Stomach (tissue), 9 donors: Measurements from ENCODE around the gene CTIF. TPM values are rescaled to one million over a fixed set of nuclear protein-coding genes. Genes with fewer than 3 reads are reported as not detected.

ENCODE experiments used
- DNase-seq, 2 donors: peaks; one replicate each; pipeline versions ENCODE4 v3.0.0 to v3.0.0-alpha.2; 2013 to 2019
- H3K27ac ChIP-seq, 5 donors: fragments of 200-600 bp in 4 of 5; sonication (generic) in 4 of 5; one replicate each; pipeline ENCODE4 v1.5.1; 2013 to 2019; ENCODE audit warnings: mild to moderate bottlenecking in 1 of 5, moderate library complexity in 1 of 5
- H3K27me3 ChIP-seq, 3 donors: fragments of 200-600 bp; sonication (generic); one replicate each; pipeline ENCODE4 v1.5.1; 2017 to 2019; ENCODE audit warnings: mixed run types in 1 of 3
- H3K36me3 ChIP-seq, 4 donors: fragments of 200-600 bp; sonication (generic); 1 replicate in 3 of 4; 2 replicates in 1 of 4; pipeline ENCODE4 v1.5.1; 2016 to 2019
- H3K4me1 ChIP-seq, 4 donors: fragments of 200-600 bp; sonication (generic); one replicate each; pipeline ENCODE4 v1.5.1; 2016 to 2019
- H3K4me3 ChIP-seq, 4 donors: fragments of 200-600 bp; sonication (generic) in 3 of 4; one replicate each; pipeline ENCODE4 v1.5.1; 2016 to 2019; ENCODE audit warnings: mild to moderate bottlenecking in 1 of 4
- H3K9me3 ChIP-seq, 4 donors: fragments of 200-600 bp; sonication (generic); one replicate each; pipeline ENCODE4 v1.5.1; 2016 to 2019
- EP300 ChIP-seq: sonication (generic); formaldehyde crosslinking; IDR thresholded peaks from one replicate; pipeline ENCODE4 v1.6.1; 2017; ENCODE audit warnings: antibody characterized with exemption
- POLR2A ChIP-seq, 4 donors: fragments of 450-650 bp; IDR thresholded peaks; one replicate each; pipeline ENCODE4 v1.6.1; 2016; ENCODE audit warnings: antibody characterized with exemption in 4 of 4, control low read depth in 2 of 4, mild to moderate bottlenecking in 1 of 4, moderate library complexity in 1 of 4
- POLR2AphosphoS5 ChIP-seq, 3 donors: sonication (generic); formaldehyde crosslinking; IDR thresholded peaks; one replicate each; pipeline ENCODE4 v1.6.1; 2016; ENCODE audit warnings: antibody characterized with exemption in 3 of 3
- WGBS, 5 donors: extraction: QIAGEN DNeasy Blood & Tissue Kit in 3 of 5; methylation state at CpG; one replicate each; pipeline versions ENCODE4 v1.1.5 to v1.1.7; 2013 to 2018; 5-methylcytosine and 5-hydroxymethylcytosine counted together
- intact Hi-C: fragments of 100-400 bp; cut with DNase I; formaldehyde crosslinking; loops from one replicate; pipeline ENCODE4 v1.15.1; 2023; ENCODE audit warnings: low total_unique reads
- polyA plus RNA-seq, 3 donors: library from polyadenylated mRNA; stranded (reverse); fragments of 200-250 nt; gene quantifications; one replicate each; pipeline ENCODE4 v1.2.3, GENCODE V29; 2013
- total RNA-seq, 5 donors: library from RNA; depleted of rRNA; stranded (reverse); fragments of >200 nt; gene quantifications; one replicate each; pipeline versions ENCODE4 v1.1.0 to v1.2.3, GENCODE V29; 2014 to 2016
- TF ChIP-seq, protein P1 (sequence below), 7 experiments: fragments of 450-650 bp in 4 of 7; fragments of 200-600 bp in 3 of 7; sonication (generic) in 3 of 7; IDR thresholded peaks; one replicate each; pipeline ENCODE4 v1.5.1; 2016 to 2019; ENCODE audit warnings: antibody characterized with exemption in 7 of 7, control low read depth in 2 of 7, mild to moderate bottlenecking in 1 of 7
- donor health status: healthy with polysubstance abuse.
- donor health status: Bipolar disorder and iron deficiency.
- donor health status: healthy.

CTIF gene
- total and polyA plus RNA-seq, 8 donors: 16.3 to 105 (median 30.3) TPM

GRCh38 chr18:48723837-48724236 is 185.0 kb downstream of the CTIF start:
- H3K4me1 ChIP-seq: peaks cover 0 to 5% (median 0%) of the 10 kb centered on the region in 4 donors
- 84 to 97% (median 92%) methylated on average over 2 of the region's 2 CpGs for WGBS, 5 donors
- H3K36me3 ChIP-seq: peaks cover 0 to 15% (median 3%) of the 10 kb centered on the region in 4 donors
- TF ChIP-seq, protein P1, sequence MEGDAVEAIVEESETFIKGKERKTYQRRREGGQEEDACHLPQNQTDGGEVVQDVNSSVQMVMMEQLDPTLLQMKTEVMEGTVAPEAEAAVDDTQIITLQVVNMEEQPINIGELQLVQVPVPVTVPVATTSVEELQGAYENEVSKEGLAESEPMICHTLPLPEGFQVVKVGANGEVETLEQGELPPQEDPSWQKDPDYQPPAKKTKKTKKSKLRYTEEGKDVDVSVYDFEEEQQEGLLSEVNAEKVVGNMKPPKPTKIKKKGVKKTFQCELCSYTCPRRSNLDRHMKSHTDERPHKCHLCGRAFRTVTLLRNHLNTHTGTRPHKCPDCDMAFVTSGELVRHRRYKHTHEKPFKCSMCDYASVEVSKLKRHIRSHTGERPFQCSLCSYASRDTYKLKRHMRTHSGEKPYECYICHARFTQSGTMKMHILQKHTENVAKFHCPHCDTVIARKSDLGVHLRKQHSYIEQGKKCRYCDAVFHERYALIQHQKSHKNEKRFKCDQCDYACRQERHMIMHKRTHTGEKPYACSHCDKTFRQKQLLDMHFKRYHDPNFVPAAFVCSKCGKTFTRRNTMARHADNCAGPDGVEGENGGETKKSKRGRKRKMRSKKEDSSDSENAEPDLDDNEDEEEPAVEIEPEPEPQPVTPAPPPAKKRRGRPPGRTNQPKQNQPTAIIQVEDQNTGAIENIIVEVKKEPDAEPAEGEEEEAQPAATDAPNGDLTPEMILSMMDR (IDR thresholded peaks at IDR 0.05): no peak
- no peak for TF ChIP-seq POLR2A (IDR thresholded peaks at IDR 0.05)
- TF ChIP-seq POLR2AphosphoS5 (IDR thresholded peaks at IDR 0.05): no peak
- no peak for TF ChIP-seq EP300
- peaks cover 0 to 8% (median 0%) of the 10 kb centered on the region in 4 donors for H3K9me3 ChIP-seq
- H3K27ac ChIP-seq: no peak overlapping the region
- DNase-seq: no peak
- H3K4me3 ChIP-seq: no peak overlapping the region
- intact Hi-C loops: no loop called here
- H3K27me3 ChIP-seq: no peaks in the 10 kb centered on the region

- peaks cover 0 to 8% (median 0%) of the 10 kb centered on the region in 4 donors for H3K9me3 ChIP-seq
- 87 to 97% (median 92%) methylated on average over 4 of the region's 4 CpGs for WGBS, 5 donors
- TF ChIP-seq, protein P1 (IDR thresholded peaks at IDR 0.05): no peak
- no peak for TF ChIP-seq POLR2A (IDR thresholded peaks at IDR 0.05)
- TF ChIP-seq POLR2AphosphoS5 (IDR thresholded peaks at IDR 0.05): no peak
- TF ChIP-seq EP300: no peak
Measured at GRCh38 chr18:48724442-48724841, 185.6 kb downstream of the CTIF start.

DNA sequence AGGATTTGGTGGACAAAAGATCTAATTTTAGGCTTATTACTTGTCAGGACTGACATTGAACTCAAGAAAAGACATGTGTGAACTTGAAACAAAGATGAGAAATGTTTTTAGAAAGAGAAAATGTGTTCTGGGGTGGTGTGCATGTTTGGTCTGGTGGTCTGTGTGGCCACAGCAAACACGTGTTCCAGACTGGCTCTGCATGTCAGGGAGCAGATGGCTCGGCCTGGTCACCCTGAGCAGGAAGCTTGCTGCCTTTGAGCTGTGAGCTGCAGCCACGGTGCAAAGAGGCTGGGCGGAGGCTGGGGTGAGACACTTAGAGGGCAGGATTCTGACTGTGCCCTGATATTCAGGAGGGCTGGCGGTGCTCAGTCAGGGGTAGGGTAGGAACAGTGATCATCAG is 186.1 kb downstream of the CTIF start:
- Histone ChIP-seq H3K4me1 (peaks cover 0 to 4% (median 0%) of the 10 kb centered on the region in 4 donors), H3K27me3 (no peaks in the 10 kb centered on the region), H3K9me3 (peaks cover 0 to 8% (median 0%) of the 10 kb centered on the region in 4 donors), H3K27ac (no peak overlapping the region), H3K4me3 (no peak overlapping the region), H3K36me3 (peaks cover 0 to 11% (median 0%) of the 10 kb centered on the region in 4 donors)
- no peak for DNase-seq
- TF ChIP-seq, protein P1 (IDR thresholded peaks at IDR 0.05): no peak
- TF ChIP-seq POLR2A (IDR thresholded peaks at IDR 0.05): no peak
- no peak for TF ChIP-seq EP300
- TF ChIP-seq POLR2AphosphoS5 (IDR thresholded peaks at IDR 0.05): no peak
- intact Hi-C loops: no loop called here
- WGBS, 5 donors: 81 to 85% (median 84%) methylated on average over 5 of the region's 5 CpGs

More at GRCh38 chr18:48724442-48724841, 185.6 kb downstream of the CTIF start:
- intact Hi-C loops: no loop called here
- no peak overlapping the region for H3K4me3 ChIP-seq
- H3K27ac ChIP-seq: no peak overlapping the region
- peaks cover 0 to 5% (median 0%) of the 10 kb centered on the region in 4 donors for H3K4me1 ChIP-seq
- H3K27me3 ChIP-seq: no peaks in the 10 kb centered on the region
- peaks cover 0 to 11% (median 0%) of the 10 kb centered on the region in 4 donors for H3K36me3 ChIP-seq
- DNase-seq: no peak

GRCh38 chr18:48725562-48725961 is 186.7 kb downstream of the CTIF start:
- Histone ChIP-seq H3K4me1 (no peaks in the 10 kb centered on the region), H3K27me3 (no peaks in the 10 kb centered on the region), H3K4me3 (no peak overlapping the region), H3K36me3 (peaks cover 0 to 11% (median 0%) of the 10 kb centered on the region in 4 donors), H3K27ac (no peak overlapping the region), H3K9me3 (peaks cover 0 to 8% (median 0%) of the 10 kb centered on the region in 4 donors)
- 79 to 98% (median 91%) methylated on average over 3 of the region's 3 CpGs for WGBS, 5 donors
- TF ChIP-seq POLR2A (IDR thresholded peaks at IDR 0.05) (no peak), EP300 (no peak), POLR2AphosphoS5 (IDR thresholded peaks at IDR 0.05) (no peak)
- TF ChIP-seq, protein P1 (IDR thresholded peaks at IDR 0.05): no peak
- no peak for DNase-seq
- intact Hi-C loops: no loop called here
